RPMI7951 (cell line): ENCODE data around the gene RASGEF1C. TPM values are rescaled to one million over a fixed set of nuclear protein-coding genes. Genes with fewer than 3 reads are reported as not detected.
"Not testable (repeated sequence)": the region's sequence is repeated elsewhere in the genome, so short reads cannot be mapped to it uniquely, and the experiment has no call there.

ENCODE experiments used
- DNase-seq: peaks from one replicate; pipeline ENCODE4 v3.0.0-alpha.2; 2012; ENCODE audit warnings: low read depth
- total RNA-seq: library from RNA; depleted of rRNA; stranded (reverse); fragments of >200 nt; shearing (Covaris generic); gene quantifications from 2 replicates; pipeline ENCODE4 v1.2.3, GENCODE V29; 2014

RASGEF1C gene
- total RNA-seq, 1 experiment from 2014 or later, result 0.24 TPM

- no peak for DNase-seq
These were observed 72.9 kb downstream of the RASGEF1C start for GRCh38 chr5:180135967-180136629.

- peak; percentile 88 for DNase-seq
These were observed 73.7 kb downstream of the RASGEF1C start for GRCh38 chr5:180135128-180135955.

GRCh38 chr5:180133971-180134508 is 75.0 kb downstream of the RASGEF1C start:
- DNase-seq, result no peak

DNA sequence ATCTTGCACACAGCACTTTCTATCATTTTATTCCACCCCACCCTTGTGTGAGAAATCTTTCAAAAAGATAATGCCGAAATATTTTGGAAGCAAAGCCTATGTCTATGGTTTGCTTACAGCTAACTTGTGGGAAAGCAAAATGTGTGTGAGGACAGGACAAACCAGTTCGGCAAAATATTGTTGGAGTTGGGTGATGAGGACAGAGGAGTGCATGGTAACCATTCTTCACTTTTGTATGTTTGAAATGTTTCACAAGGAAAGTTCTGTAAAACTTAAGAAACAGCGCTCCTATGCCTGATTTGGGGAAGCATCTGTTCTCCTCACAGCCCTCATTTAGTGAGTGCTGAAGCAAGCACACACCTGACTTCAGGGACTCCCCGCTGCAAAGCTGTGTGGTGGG is 75.5 kb downstream of the RASGEF1C start:
- DNase-seq, result no peak

DNA sequence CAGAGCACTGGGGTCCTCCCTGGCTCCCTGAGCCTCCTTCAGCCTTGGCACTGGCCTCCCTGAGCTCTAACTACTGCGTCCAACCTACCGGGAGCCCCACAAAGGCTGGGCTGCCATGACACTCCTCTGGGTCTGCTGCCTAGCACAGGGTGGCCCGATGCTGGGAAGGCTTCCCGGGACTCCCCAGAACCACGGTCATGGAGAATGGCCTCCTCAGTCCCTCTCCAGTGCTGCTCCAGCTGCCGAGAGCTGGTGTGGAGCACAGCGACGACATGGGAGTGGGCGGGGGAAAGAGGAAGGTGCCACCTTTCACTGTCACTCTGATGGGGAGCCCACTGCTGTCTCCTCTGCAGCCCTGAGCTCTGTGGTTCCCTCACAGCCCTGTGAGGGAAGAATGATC is 76.0 kb downstream of the RASGEF1C start:
- DNase-seq, result no peak

DNA sequence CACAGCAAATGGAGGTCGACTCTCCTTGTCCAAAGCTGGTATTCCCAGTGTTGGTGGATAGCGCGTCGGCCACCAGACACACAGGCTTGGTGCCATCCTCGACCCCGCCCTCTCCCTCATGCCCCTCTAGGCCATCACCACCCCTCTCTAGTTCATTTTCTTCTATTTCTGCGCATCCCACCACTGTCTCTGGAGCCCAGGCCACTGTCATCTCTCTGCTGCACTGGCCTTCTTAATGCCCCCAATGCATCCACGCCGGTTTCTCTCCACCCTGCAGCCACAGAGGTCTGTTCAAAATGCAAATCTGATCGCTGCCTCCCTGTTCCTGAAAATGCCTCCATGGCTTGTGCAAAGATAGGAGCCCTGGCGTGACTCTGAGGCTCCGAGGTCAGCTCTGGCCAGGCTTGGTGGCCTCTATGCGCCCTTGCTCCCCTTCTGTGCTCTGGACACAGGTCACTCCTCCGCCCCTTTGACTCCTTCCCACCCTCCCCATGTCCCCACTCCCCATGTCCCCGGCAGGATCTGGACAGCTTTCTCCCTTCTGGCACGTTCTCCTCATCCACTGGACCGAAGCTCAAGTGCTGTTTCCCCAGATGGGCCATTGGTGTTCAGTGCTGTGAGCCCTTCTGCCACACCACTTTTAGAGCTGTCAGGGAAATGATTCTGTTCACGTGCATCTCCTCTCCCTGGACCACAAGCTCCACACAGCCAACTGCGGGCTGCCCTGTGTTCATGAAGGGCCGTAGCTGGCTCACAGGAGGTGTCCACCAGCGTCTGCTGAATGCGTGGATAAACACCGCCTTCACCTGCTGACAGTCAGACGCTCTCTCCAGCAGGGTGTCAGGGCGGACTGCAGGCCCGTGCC is 77.9 kb downstream of the RASGEF1C start:
- DNase-seq, result no peak

DNA sequence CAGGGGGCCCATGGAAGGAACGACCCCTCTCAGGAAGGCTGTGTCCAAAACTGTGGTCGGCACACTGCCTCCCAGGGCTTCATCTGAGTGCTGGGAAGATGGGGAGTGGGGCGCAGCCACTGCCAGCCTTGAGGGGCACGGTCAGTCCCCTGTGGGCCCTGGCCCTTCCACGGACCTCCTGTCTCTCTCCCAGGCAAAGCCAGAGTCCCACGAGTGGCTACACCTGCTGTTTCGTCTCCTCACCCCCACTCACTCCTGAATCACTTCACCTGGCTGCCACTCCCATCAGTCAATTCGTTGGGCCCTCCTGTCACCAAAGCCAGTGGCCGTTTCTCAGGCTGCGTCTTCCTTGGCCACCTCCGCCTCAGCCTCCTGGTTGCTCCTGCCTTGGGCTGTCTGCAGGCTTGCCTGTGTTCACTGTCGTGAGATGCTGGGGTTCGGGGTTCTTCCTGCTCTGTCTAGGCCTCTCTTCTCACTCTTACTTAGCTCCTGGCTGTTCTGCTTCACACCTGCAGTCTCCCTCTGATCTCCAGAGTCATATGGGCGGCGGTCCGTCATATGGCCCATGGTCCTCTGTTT is 78.6 kb downstream of the RASGEF1C start:
- DNase-seq, result no peak

DNA sequence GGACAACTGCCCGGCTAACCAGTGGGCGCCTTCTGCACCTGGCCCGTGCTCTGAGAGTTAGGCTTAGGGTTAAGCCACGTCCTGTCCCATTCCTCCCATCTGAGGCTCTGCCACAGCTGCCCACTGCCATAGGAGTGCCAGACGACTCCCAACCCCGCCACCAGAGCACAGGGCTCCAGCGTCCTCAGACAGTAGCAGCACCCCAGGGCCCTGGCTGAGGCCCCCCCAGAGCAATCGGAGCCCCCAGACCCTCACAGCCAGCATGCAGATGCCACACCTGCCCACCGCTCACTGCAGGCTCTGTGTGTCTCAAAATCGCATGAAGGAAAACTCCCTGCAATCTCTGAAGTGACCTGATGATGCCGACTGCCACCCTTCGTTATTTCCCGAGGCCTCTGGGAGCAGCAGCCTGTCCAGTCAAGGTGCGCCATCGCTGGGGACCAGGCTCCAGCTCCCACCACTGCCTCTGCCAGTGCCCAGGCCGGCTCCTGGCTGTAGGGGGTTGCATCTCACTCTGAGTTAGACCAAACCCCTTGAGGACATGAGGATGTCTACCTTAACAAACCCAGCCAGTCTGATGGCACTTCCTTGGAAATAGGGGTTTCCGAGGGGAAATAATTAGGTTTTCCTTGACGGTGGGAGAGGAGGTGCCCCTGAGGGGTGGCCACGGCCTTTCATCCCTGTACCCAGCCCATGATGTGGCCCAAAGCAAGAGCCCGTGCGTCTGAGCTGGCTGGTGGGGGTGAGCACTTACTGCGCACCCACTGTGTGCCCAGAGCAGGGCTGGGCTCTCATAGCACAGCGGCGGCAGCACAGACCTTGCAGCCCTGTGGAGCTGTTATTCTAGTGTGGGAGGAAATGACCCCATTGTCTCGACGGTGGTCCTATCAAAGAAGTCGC is 79.5 kb downstream of the RASGEF1C start:
- DNase-seq, result no peak

- DNase-seq, result no peak
These were observed 80.2 kb downstream of the RASGEF1C start for GRCh38 chr5:180128671-180129261.

DNA sequence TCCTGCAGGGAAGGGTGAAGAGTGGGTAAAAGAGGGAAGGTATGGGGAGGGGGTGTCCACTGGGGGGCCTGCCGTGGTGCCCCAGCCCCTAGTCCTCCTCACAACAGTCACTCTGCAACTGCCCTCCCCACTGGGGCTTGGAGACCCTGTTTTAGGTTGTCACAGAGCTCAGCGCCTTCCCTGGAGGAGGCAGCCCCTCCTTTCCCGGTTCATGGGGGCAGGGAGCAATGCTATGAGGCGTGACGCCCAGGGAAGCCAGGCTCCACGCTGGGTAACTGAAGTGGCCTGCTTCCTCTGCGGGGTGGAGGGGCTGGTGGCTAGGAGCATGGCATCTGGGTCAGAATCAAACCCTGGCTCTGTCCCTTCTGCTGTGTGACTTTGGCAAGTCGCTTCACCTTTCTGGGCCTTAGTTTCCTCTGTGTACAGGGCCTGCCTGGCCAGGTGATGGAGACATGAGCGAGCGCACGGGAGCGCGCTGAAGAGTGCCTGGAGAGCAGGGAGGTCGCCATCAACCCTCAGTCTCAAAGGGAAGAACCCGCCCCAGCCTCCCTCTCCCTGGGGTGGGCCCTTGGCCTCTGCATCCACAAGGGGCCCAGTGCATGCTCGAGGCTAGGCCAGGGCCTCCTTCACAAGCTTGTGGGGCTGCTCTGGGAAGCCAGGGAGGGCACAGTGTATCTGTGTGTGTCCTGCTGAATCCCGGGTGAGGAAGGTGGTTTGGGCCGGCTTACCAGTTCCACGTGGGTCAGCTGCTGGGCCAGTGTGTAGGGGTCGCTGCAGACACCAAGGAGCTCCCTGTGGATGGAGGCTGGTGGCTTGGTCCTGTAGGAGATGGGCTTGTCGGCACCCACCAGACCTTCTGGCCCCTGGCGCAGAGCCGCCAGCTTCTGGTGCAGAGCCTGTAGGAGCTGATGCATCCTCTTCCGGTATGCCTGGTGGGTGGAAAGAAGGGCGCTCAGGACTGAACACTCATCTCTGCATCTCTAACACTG is 81.0 kb downstream of the RASGEF1C start:
- no peak for DNase-seq

- no peak for DNase-seq
These were observed 82.0 kb downstream of the RASGEF1C start for GRCh38 chr5:180126716-180127681.

DNA sequence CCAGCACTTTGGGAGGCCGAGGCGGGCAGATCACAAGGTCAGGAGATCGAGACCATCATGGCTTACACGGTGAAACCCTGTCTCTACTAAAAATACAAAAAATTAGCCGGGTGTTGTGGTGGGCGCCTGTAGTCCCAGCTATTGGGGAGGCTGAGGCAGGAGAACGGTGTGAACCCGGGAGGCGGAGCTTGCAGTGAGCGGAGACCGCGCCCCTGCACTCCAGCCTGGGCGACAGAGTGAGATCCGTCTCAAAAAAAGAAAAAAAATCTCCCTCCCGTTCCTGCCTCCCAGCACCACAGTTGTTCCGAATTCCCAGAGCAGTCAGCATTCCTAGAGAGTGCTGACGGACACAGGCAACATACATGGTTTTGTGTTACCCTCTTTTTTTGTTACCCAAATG is 82.9 kb downstream of the RASGEF1C start:
- not testable (repeated sequence) for DNase-seq

DNA sequence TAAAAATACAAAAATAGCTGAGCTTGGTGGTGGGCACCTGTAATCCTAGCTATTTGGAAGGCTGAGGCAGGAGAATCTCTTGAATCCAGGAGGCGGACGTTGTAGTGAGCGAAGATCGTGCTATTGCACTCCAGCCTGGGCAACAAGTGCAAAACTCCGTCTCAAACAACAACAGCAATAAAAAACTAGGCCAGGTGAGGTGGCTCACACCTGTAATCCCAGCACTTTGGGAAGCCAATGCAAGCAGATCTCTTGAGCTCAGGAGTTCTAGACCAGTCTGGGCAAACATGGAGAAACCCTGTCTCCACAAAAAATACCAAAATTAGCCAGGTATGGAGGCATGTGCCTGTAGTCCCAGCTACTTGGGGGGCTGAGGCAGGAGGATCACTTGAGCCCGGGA is 84.3 kb downstream of the RASGEF1C start:
- DNase-seq, result not testable (repeated sequence)

GRCh38 chr5:180122875-180123274 is 86.1 kb downstream of the RASGEF1C start:
- DNase-seq, result no peak

GRCh38 chr5:180121826-180122413 is 87.1 kb downstream of the RASGEF1C start:
- no peak for DNase-seq

- no peak for DNase-seq
These were observed 88.5 kb downstream of the RASGEF1C start for GRCh38 chr5:180120237-180121101.
